IPS-18c (cell line): ENCODE data around the gene PLPPR3.
"Not testable (repeated sequence)": the region's sequence is repeated elsewhere in the genome, so short reads cannot be mapped to it uniquely, and the experiment has no call there.

ENCODE experiments used
- H3K4me3 ChIP-seq: 2 replicates; pipeline ENCODE4 v1.7.0; 2013; ENCODE audit warnings: low read depth, mild to moderate bottlenecking, low read length, moderate library complexity; ENCODE audit not compliant: insufficient read depth
- H3K9me3 ChIP-seq: one replicate; pipeline ENCODE4 v1.6.1; 2013; ENCODE audit warnings: mild to moderate bottlenecking, low read length, moderate library complexity; ENCODE audit not compliant: control insufficient read depth, insufficient read depth

Gene PLPPR3

GRCh38 chr19:842802-843179 lies 21.0 kb upstream of the PLPPR3 start:
- not testable (repeated sequence) for H3K4me3 ChIP-seq, H3K9me3 ChIP-seq

GRCh38 chr19:840519-841206 lies 18.9 kb upstream of the PLPPR3 start, which contains the start of gene PRTN3:
Gene PRTN3, plus strand, starts transcription at chr19:840999. Its CDS starts 10 bp downstream, at chr19:841009.
- Histone ChIP-seq H3K4me3 (no peak within 1 kb of the TSS), H3K9me3 (no peaks in the 10 kb centered on the region)

GRCh38 chr19:835210-835810 lies 13.6 kb upstream of the PLPPR3 start:
- H3K4me3 ChIP-seq, result no peak overlapping the region
- no peaks in the 10 kb centered on the region for H3K9me3 ChIP-seq

GRCh38 chr19:834216-834615 lies 12.5 kb upstream of the PLPPR3 start:
- Histone ChIP-seq H3K9me3 (no peaks in the 10 kb centered on the region), H3K4me3 (no peak overlapping the region)

GRCh38 chr19:831407-832369 lies 9.9 kb upstream of the PLPPR3 start:
- no peaks in the 10 kb centered on the region for H3K9me3 ChIP-seq
- H3K4me3 ChIP-seq, result no peak overlapping the region

GRCh38 chr19:829129-829758 lies 7.5 kb upstream of the PLPPR3 start:
- Histone ChIP-seq H3K4me3 (no peak overlapping the region), H3K9me3 (no peaks in the 10 kb centered on the region)

GRCh38 chr19:827710-828321 lies 6.1 kb upstream of the PLPPR3 start, which contains the start of gene AZU1:
Gene AZU1, plus strand, starts transcription at chr19:827837. Its CDS starts 10 bp downstream, at chr19:827847.
- no peak within 1 kb of the TSS for H3K4me3 ChIP-seq
- no peaks in the 10 kb centered on the region for H3K9me3 ChIP-seq

GRCh38 chr19:827314-827709 lies 5.6 kb upstream of the PLPPR3 start:
- H3K9me3 ChIP-seq, result no peaks in the 10 kb centered on the region
- H3K4me3 ChIP-seq, result no peak overlapping the region

- no peak overlapping the region for H3K4me3 ChIP-seq
- no peaks in the 10 kb centered on the region for H3K9me3 ChIP-seq
These were observed 4.3 kb upstream of the PLPPR3 start for GRCh38 chr19:825897-826644.

GRCh38 chr19:824885-825284 lies 3.1 kb upstream of the PLPPR3 start:
- Histone ChIP-seq H3K9me3 (no peaks in the 10 kb centered on the region), H3K4me3 (no peak overlapping the region)

- Histone ChIP-seq H3K4me3 (no peak overlapping the region), H3K9me3 (no peaks in the 10 kb centered on the region)
These were observed 1.9 kb upstream of the PLPPR3 start for GRCh38 chr19:823565-824121.

GRCh38 chr19:821231-821824 lies 427 bp downstream of the PLPPR3 start:
- Histone ChIP-seq H3K9me3 (no peaks in the 10 kb centered on the region), H3K4me3 (peak overlapping the region; percentile 57)

- H3K4me3 ChIP-seq, H3K9me3 ChIP-seq: not testable (repeated sequence)
These were observed 1.5 kb downstream of the PLPPR3 start for GRCh38 chr19:820212-820611.

- Histone ChIP-seq H3K4me3 (no peak overlapping the region), H3K9me3 (no peaks in the 10 kb centered on the region)
These were observed 5.3 kb downstream of the PLPPR3 start for GRCh38 chr19:816500-816857.

- H3K9me3 ChIP-seq, result no peaks in the 10 kb centered on the region
- H3K4me3 ChIP-seq, result no peak overlapping the region
These were observed 5.8 kb downstream of the PLPPR3 start for GRCh38 chr19:815775-816499.
